ENCODE data around the gene BMP3. TPM values are rescaled to one million over a fixed set of nuclear protein-coding genes. Genes with fewer than 3 reads are reported as not detected.
A peak's percentile ranks its signal among the peaks of the same experiment; 100 is the strongest.

Gene BMP3
- total RNA-seq, 1 donor from 2014 or later, result not detected

GRCh38 chr4:81039351-81039972, 9.0 kb downstream of the BMP3 start:
- H3K4me1 ChIP-seq, result no peaks in the 10 kb centered on the region
- TF ChIP-seq CTCF (IDR thresholded peaks at IDR 0.05), result no peak
- no peak overlapping the region for H3K27ac ChIP-seq
- intact Hi-C loops (cut with DNase I), result no loop called here
- no peaks in the 10 kb centered on the region for H3K36me3 ChIP-seq
- no peak overlapping the region for H3K4me3 ChIP-seq
- H3K27me3 ChIP-seq, result no peaks in the 10 kb centered on the region
- no peak for DNase-seq (ENCODE audit: low spot score in 2 of 2)
- H3K9me3 ChIP-seq, result no peaks in the 10 kb centered on the region

- H3K36me3 ChIP-seq, result no peaks in the 10 kb centered on the region
- H3K27ac ChIP-seq, result no peak overlapping the region
- TF ChIP-seq CTCF (IDR thresholded peaks at IDR 0.05), result peak in 2 of 3 experiments; percentile 12 to 29
- H3K27me3 ChIP-seq, result no peaks in the 10 kb centered on the region
- DNase-seq (ENCODE audit: low spot score in 2 of 2), result no peak
- H3K9me3 ChIP-seq, result no peaks in the 10 kb centered on the region
- H3K4me3 ChIP-seq, result no peak overlapping the region
- no peaks in the 10 kb centered on the region for H3K4me1 ChIP-seq
- intact Hi-C loops (cut with DNase I), result no loop called here
These were observed 9.6 kb downstream of the BMP3 start for GRCh38 chr4:81040012-81040659.

- no peak overlapping the region for H3K27ac ChIP-seq
These were observed 12.3 kb downstream of the BMP3 start for GRCh38 chr4:81042578-81043365.

GRCh38 chr4:81049330-81049729, 18.8 kb downstream of the BMP3 start:
- no peak for DNase-seq (ENCODE audit: low spot score in 2 of 2)
- Histone ChIP-seq H3K4me3 (no peak overlapping the region), H3K4me1 (no peaks in the 10 kb centered on the region), H3K27ac (no peak overlapping the region), H3K27me3 (no peaks in the 10 kb centered on the region), H3K9me3 (no peaks in the 10 kb centered on the region), H3K36me3 (no peaks in the 10 kb centered on the region)
- intact Hi-C loops (cut with DNase I), result no loop called here
- no peak for TF ChIP-seq CTCF (IDR thresholded peaks at IDR 0.05)

More at GRCh38 chr4:81042578-81043365, 12.3 kb downstream of the BMP3 start:
- DNase-seq (ENCODE audit: low spot score in 2 of 2), result no peak
- intact Hi-C loops (cut with DNase I), result no loop called here
- no peaks in the 10 kb centered on the region for H3K27me3 ChIP-seq
- no peaks in the 10 kb centered on the region for H3K36me3 ChIP-seq
- no peaks in the 10 kb centered on the region for H3K9me3 ChIP-seq
- no peak overlapping the region for H3K4me3 ChIP-seq
- no peaks in the 10 kb centered on the region for H3K4me1 ChIP-seq
- TF ChIP-seq CTCF (IDR thresholded peaks at IDR 0.05), result no peak

- DNase-seq (ENCODE audit: low spot score in 2 of 2), result no peak
- intact Hi-C loops (cut with DNase I), result loop anchor here (10.0 kb wide), 1 partner anchor 685 kb away; no protein-coding TSS in a partner anchor
- Histone ChIP-seq H3K4me3 (no peak overlapping the region), H3K36me3 (no peaks in the 10 kb centered on the region), H3K4me1 (no peaks in the 10 kb centered on the region), H3K9me3 (no peaks in the 10 kb centered on the region), H3K27me3 (no peaks in the 10 kb centered on the region), H3K27ac (no peak overlapping the region)
- TF ChIP-seq CTCF (IDR thresholded peaks at IDR 0.05), result no peak
These were observed 19.4 kb downstream of the BMP3 start for GRCh38 chr4:81049907-81050306.
